Mesenteric fat pad (tissue), 1 donor: ENCODE results near the gene TIMM13. TPM values are rescaled to one million over a fixed set of nuclear protein-coding genes. Genes with fewer than 3 reads are reported as not detected.

Source experiments
- DNase-seq: peaks from one replicate; pipeline ENCODE4 v3.0.0-alpha.2; 2020; ENCODE audit warnings: low spot score
- microRNA-seq: library from miRNA; unstranded; fragments of <30 nt; microRNA quantifications from one replicate; pipeline ENCODE4 v1.2.0, GENCODE V29; 2020; ENCODE audit warnings: borderline number of aligned reads
- total RNA-seq: library from RNA; stranded (reverse); fragmentation: NEBNext Ultra II Directional; extraction: Animal tissue kit (Norgen Biotek cat#: 25700); gene quantifications from one replicate; pipeline ENCODE4 v1.2.1, GENCODE V29; 2021
- donor health status: DM: yes; HTN: yes; CAD: no.

Gene TIMM13
- total RNA-seq, 1 donor from 2014 or later = 80.3 TPM

DNA sequence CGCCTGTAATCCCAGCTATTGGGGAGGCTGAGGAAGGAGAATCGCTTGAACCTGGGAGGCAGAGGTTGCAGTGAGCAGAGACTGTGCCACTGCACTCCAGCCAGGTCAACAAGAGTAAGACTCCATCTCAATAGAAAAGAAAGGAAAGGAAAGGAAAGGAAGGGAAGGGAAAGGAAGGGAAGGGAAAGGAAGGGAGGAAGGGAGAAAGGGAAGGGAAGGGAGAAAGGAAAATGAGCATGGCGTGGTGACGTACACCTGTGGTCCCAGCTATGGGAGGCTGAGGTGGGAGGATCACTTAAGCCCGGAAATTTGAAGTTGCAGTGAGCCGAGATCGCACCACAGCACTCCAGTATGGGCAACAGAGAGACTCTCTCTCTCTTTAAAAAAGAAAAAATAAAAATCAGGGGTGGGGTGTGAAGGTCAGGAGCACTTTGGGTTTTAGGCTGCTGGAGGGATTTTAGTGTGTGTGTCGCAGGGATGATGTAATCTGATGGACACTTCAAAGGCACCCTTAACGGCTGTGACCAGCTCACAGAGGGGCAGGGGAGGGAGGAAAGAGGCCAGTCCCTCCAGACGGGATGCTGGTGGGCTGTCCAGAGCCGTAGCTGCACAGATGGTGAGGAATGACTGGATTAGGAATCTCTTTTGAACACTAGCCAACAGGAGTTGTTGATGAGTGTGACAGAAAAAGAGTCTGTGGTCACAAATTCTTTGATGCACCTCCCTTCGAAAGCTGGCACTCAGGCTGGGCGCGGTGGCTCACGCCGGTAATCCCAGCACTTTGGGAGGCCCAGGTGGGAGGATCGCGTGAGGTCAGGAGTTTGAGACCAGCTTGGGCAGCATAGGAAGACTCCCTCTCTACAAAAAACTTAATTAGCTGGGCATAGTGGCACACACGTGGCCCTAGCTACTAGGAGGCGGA is 39.8 kb downstream of the TIMM13 start:
- no peak for DNase-seq

DNA sequence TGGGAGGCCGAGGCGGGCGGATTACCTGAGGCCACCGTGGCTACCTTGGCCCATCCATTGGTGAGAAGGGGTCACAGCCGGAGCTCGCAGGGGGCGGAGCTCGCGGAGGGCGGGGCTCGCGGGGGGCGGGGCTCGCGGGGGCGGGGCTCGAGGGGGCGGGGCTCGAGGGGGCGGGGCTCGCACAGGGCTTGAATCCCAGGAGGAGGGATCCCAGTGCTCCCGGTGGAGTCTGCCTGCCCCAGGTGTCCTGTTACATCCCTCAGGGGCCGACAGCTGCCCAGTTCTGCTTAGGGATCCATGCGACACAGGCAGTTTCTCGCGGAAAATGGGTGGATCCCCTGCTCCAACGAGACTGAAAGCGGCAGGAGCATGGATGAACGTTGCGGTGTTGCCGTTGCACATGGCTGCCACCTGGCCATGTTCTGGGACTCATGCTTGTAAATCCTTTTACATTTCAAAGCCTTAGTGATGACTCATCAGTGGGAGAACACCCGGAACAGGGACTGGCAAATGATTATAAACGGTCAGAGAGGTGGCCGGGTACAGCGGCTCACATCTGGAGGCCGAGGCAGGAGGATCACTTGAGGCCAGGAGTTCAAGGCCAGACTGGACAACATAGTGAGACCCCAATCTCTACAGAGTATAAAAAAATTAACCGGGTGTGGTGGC is 42.2 kb downstream of the TIMM13 start:
- DNase-seq = no peak

DNA sequence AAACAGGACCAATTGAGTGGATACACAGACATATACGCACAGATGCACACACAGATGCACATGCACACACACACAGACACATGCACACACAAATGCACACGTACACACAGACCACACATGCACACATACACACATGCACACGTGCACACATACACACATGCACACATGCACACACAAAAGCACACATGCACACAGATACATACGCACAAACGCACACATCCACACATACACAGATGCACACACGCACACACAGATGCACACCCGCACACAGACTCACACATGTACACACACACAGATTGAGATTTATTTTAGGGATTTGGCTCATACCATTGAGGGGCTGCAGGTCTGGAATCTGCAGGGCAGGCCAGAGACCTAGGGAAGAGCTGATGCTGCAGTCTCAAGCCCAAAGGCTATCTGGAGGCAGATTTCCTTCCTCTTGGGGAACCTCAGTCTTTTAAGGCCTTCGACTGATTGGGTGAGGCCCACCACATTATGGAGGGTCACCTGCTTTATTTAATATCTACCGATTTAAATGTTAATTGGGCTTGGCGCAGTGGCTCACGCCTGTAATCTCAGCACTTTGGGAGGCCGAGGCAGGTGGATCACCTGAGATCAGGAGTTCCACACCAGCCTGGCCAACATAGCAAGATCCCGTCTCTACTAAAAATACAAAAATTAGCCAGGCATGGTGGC is 44.7 kb downstream of the TIMM13 start:
- DNase-seq = no peak

DNA sequence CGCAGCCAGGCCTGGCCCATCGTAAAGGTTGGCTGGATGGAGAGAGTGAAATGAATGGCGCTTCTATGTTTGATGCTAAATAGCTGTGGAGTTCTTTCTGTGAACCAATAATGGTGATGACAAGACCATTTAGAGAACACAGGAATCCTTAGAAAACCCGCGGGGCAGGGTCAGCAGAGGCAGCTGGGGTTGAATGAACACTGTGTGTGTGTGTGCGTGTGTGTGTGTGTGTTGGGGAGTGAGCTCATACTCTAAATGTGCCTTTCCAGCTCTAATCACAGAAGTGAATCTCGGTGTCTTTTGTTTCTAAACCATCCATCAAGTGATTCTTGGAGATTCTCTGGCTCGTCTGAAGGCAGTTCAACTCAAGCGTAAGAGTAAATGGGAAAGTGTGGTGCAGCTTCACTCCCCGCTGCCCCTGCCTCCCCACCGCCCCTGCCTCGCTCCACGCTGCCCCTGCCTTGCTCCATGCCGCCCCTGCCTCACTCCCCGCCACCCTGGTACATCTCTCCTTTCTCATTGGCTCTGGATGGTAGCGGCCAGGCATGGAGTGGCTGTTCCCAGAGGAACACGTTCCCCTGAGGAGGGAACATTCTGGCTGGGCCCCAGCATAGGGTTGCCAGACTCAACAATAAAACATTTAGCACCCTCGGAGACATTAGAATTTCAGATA is 46.1 kb downstream of the TIMM13 start:
- no peak for DNase-seq

DNA sequence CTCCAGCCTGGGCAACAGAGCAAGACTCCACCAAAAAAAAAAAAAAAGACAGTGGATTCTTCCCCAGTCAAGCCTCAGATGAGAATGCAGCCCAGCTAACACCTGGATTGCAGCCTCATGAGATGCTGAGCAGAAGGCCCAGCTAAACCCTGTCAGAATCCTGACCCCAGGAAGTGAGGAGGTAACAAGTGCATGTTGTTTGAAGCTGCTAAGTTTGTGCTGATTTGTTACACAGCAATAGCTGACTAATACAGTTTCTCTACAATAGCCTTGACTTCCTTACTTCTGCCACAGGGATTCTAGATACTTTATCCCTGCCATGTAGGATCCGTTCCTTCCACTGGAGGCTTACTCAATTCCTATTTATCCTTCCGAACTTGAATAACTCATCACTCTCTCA is 46.8 kb downstream of the TIMM13 start:
- DNase-seq = no peak

DNA sequence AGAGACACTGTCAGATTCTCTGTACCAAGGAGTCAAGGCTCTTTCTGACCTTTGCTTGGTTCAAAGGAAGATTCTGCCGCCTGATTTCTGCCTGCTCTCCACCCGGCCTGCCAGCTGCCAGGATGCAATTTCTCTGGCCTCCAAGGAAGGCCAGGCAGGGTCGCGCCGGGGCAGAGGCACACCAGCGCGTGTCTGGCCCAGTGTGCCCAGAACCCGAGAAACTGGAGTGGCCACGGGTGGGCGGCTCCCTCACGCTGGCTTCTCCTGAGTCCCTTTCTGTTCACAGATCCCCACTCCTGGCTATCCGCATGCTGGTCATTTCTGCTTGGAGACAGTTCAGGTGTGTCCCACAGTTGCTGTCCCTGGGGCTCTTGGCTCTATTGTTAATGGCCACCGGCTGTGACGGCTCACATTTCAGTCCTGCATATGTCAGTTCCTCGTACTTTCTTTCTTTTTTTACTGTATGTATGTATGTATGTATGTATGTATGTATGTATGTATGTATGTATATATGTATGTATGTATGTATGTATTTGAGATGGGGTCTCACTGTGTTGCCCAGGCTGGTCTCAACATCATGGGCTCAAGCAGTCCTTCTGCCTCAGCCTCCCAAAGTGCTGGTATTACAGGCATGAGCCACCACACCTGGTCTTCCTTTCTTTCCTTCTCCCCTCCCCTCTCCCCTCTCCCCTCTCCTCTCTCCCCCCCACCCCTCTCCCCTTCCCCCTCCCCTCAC is 50.4 kb downstream of the TIMM13 start:
- no peak for DNase-seq

Small RNA genes within 50 kb of the gene (microRNA-seq; reads per million reads assigned to microRNA genes)
- gene MIR7108 = not detected

Other genes starting within 250 kb of the TIMM13 start
- gene PLEKHJ1, start 191.3 kb downstream of the TIMM13 start, total RNA-seq = 46.4 TPM
- gene SF3A2, start 190.8 kb downstream of the TIMM13 start, total RNA-seq = 46.2 TPM
- gene AMH, start 178.3 kb downstream of the TIMM13 start, total RNA-seq = 0.93 TPM
- not detected for gene JSRP1, start 171.2 kb downstream of the TIMM13 start, total RNA-seq
- 2.6 TPM for gene PEAK3, start 145.4 kb downstream of the TIMM13 start, total RNA-seq
- not detected for gene LINGO3, start 119.4 kb downstream of the TIMM13 start, total RNA-seq
- gene LSM7, start 99.0 kb downstream of the TIMM13 start, total RNA-seq = 49.6 TPM
- gene SPPL2B, start 98.9 kb downstream of the TIMM13 start, total RNA-seq = 37.8 TPM
- gene TMPRSS9, start 67.3 kb downstream of the TIMM13 start, total RNA-seq = not detected
- 19.6 TPM for gene LMNB2, start 29.4 kb upstream of the TIMM13 start, total RNA-seq
- gene GADD45B, start 48.5 kb upstream of the TIMM13 start, total RNA-seq = 365 TPM